Stimulated activated memory B cell treated with anti-CD40 and anti-IgM and Interleukin-4, amounts not matched to agents 10 μg/mL and 1 μg/mL and 100 μg/mL, for 72 hours (primary cell): Measurements from ENCODE around the gene TSSC4.
A peak's percentile ranks its signal among the peaks of the same experiment; 100 is the strongest.
"Not testable (repeated sequence)": the region's sequence is repeated elsewhere in the genome, so short reads cannot be mapped to it uniquely, and the experiment has no call there.

Experiments
- ATAC-seq: fragments of 150-1000 bp; cut with Tn5 transposase; 2 replicates; pipeline ENCODE4 v1.10.0; 2021
- H3K27ac Mint-ChIP-seq: one replicate; pipeline ENCODE4 v1.8.0; 2022; ENCODE audit warnings: mild to moderate bottlenecking, mixed read lengths
- H3K27me3 Mint-ChIP-seq: one replicate; pipeline ENCODE4 v1.8.0; 2022; ENCODE audit warnings: mixed read lengths
- H3K36me3 Mint-ChIP-seq: one replicate; pipeline ENCODE4 v1.8.0; 2022; ENCODE audit warnings: mixed read lengths
- H3K4me1 Mint-ChIP-seq: one replicate; pipeline ENCODE4 v1.8.0; 2022; ENCODE audit warnings: mixed read lengths
- H3K4me3 Mint-ChIP-seq: one replicate; pipeline ENCODE4 v1.8.0; 2022; ENCODE audit warnings: mild to moderate bottlenecking, moderate library complexity, mixed read lengths
- H3K9me3 Mint-ChIP-seq: one replicate; pipeline ENCODE4 v1.8.0; 2022; ENCODE audit warnings: mixed read lengths

TSSC4 gene

DNA sequence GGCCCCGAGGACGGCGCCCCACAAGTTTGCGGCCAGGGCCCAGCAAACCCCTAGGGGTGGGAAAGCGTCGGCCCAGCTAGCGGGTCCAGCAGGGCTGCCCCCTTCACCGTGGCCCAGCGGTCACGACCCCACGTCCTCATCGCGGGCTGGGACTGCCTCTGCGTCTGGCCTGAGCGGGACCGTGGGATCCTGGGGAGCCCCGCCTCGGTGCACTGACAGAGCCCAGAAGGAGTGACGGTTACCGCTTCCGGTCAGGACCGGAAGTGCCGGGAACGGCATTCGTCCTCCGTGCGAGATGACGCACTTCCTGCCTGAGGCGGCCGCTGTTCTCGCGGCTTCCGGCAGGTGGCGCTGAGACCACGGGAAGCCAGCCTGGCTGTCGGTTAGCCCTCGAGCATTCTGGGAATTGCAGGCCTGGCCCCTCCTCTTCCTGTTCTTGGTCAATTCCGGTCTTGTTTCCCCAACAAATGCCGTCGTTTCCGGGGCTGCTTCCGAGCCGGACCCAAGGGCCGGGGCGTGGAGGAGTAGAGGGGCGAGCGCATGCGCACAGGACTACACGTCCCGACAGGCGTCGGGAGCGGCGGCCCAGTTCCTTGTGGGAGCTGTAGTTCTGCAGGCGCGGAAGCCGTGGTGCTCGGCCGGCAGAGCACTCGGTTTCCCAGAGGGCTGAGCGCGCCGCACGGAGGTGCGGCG lies at the start of gene TSSC4:
TSS of gene TSSC4 (plus strand) at position 682 of the 693 bp plus-strand sequence. CDS start 1,884 bp downstream, outside the sequence.
- ATAC-seq: peak; percentile 92
- Mint-ChIP-seq H3K4me1 (peaks cover 27% of the 10 kb centered on the region), H3K27me3 (no peaks in the 10 kb centered on the region), H3K36me3 (peaks cover 32% of the 10 kb centered on the region), H3K4me3 (peak within 1 kb of the TSS; percentile 89), H3K9me3 (no peaks in the 10 kb centered on the region), H3K27ac (peak within 1 kb of the TSS; percentile 93)

DNA sequence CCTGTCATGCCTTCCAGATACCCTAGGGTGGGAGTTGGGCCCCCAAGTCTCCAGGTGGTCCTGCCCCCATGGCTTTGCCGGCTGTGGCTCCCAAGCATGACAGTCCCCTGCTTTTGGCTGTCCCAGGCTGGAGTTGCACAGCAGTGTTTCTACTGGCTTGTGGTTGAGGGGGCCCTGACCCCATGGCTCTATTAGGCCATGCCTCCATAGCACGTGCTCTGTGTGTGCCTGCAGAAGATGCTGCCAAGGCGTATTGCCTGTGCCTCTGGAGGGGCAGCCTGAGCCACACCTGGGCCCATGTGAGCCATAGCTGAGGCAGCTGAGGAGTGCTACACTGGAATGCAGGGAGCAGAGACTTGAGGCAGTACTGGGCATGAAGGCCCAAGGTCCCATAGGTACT lies 48.8 kb upstream of the TSSC4 start:
- ATAC-seq: no peak
- peaks cover 9% of the 10 kb centered on the region for H3K9me3 Mint-ChIP-seq
- peaks cover 16% of the 10 kb centered on the region for H3K36me3 Mint-ChIP-seq
- H3K27ac Mint-ChIP-seq: no peak overlapping the region
- no peaks in the 10 kb centered on the region for H3K4me1 Mint-ChIP-seq
- no peaks in the 10 kb centered on the region for H3K27me3 Mint-ChIP-seq
- H3K4me3 Mint-ChIP-seq: no peak overlapping the region

DNA sequence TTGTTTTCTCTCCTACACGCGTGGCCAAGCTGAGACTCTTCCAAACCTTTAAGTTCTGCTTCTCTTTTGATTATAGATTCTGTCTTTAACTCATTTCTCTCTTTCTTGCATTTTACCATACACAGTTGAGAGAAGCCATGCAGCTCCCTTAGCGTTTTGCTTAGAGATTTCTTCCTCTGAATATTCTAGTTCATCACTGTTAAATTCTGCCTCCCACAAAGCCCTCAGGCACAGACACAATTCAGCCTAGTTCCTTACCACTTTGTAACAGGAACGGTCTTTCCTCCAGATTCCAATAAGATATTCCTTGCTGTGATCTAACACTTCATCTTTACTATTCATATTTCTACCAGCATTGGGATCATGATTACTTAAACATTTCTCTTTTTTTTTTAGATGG lies 48.1 kb upstream of the TSSC4 start:
- Mint-ChIP-seq H3K4me3 (no peak overlapping the region), H3K4me1 (no peaks in the 10 kb centered on the region), H3K27me3 (no peaks in the 10 kb centered on the region), H3K36me3 (peaks cover 16% of the 10 kb centered on the region), H3K9me3 (peaks cover 9% of the 10 kb centered on the region), H3K27ac (no peak overlapping the region)
- ATAC-seq: no peak

DNA sequence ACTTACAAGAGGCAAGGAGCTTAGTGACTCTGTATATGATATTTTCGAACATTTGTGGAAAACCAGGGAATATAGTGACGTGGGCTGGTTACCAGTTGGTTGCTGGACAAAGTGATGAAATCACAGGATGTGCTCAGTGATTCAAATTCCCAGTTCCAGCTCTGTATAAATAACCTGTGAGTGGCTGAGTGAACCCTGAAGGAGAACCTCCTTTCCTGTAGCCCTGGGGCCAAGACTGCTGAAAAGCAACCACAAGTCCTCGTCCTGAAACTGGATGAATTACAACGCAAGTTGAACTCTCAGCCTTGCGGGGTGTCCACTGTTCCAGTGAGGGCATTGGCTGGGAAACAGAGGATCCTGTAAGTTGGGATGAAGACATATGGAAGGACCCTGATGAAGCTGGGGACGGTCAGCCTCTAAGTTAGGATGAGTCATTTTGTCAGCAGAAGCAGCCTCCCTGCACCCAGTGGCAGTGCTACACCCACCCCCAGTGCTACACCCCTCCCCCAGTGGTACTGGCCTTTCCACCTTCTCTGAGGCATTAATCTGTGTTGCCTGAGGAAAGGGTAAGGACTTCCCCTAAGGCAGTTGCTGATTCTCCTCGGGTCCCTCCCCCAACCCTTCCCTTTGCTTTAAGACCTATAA lies 45.4 kb upstream of the TSSC4 start:
- Mint-ChIP-seq H3K36me3 (no peaks in the 10 kb centered on the region), H3K9me3 (no peaks in the 10 kb centered on the region), H3K4me1 (peaks cover 11% of the 10 kb centered on the region), H3K4me3 (no peak overlapping the region), H3K27ac (no peak overlapping the region), H3K27me3 (no peaks in the 10 kb centered on the region)
- no peak for ATAC-seq

DNA sequence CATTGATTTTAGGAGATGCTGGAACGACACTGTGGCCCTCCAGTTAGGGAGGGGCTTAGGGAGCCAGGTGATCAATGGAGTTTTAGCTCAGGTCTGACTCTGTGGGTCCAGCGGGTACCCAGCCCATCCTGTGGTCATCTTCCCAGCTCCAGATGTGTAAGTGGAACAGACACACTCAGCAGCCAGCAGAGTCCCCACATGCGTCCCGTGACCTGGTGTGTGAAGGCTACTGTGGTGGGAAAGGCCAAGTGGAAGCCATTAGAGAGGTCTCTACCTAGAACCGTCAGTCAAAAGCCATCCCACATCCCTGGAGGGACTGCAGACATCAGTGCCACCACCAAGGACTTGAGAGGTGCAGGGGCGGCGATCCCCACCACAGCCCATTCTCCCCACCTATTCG lies 43.3 kb upstream of the TSSC4 start:
- no peaks in the 10 kb centered on the region for H3K36me3 Mint-ChIP-seq
- peaks cover 11% of the 10 kb centered on the region for H3K4me1 Mint-ChIP-seq
- ATAC-seq: no peak
- H3K9me3 Mint-ChIP-seq: no peaks in the 10 kb centered on the region
- H3K27ac Mint-ChIP-seq: no peak overlapping the region
- H3K27me3 Mint-ChIP-seq: no peaks in the 10 kb centered on the region
- H3K4me3 Mint-ChIP-seq: no peak overlapping the region

DNA sequence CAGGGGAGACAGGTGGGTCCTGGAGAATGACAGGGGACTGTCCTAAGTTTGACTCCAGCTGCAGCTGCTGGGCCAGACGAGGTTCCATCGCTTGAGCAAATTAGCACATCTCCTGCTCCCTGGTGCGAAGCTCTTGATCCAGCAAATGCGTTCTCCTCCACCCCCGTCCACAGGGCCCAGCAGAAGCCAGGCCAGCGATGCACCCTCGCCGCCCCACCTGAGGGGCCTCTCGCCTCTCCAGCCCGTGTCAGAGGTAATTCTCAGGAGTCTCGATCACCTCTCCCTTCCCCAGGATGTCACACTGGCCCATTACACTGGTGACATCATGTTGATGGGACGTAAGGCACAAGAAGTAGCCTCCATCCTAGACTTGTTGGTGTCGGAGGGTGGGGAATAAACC lies 42.9 kb upstream of the TSSC4 start:
- H3K36me3 Mint-ChIP-seq, ATAC-seq, H3K27ac Mint-ChIP-seq, H3K4me3 Mint-ChIP-seq, H3K27me3 Mint-ChIP-seq, H3K9me3 Mint-ChIP-seq: not testable (repeated sequence)
- peaks cover 11% of the 10 kb centered on the region for H3K4me1 Mint-ChIP-seq

DNA sequence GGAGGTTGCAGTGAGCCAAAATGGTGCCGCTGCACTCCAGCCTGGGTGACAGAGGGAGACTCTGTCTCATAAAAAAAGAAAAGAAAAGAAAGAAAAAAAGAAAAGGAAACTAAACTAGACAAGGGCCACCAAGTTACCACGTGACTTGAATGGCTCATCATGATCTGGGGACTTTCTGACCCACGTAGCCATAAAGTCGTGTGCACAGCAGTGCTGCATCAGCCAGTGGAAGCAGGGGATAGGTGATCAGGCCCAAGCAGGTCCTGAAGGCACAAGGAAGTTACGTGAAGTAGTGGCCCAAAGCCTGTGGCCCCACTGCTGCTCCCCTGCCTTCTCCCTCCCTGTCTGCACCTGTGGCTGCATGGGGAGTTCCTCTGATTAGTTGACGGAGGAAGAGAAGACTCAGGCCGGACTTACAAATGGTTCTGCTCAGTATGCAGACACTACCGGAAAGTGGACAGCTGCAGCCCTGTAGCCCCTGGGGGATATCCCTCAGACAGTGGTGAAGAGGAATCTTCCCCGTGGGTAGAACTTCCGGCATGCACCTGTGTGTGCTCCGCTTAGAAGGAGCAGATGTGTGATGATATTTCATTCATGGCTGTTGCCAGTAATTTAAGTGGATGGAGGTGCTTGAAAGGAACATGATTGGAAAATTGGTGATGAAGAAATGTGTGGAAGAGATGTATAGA lies 41.7 kb upstream of the TSSC4 start:
- Mint-ChIP-seq H3K27ac (peak overlapping the region; percentile 19), H3K4me1 (peaks cover 11% of the 10 kb centered on the region), H3K36me3 (no peaks in the 10 kb centered on the region), H3K4me3 (no peak overlapping the region), H3K9me3 (no peaks in the 10 kb centered on the region), H3K27me3 (no peaks in the 10 kb centered on the region)
- peak; percentile 59 for ATAC-seq

DNA sequence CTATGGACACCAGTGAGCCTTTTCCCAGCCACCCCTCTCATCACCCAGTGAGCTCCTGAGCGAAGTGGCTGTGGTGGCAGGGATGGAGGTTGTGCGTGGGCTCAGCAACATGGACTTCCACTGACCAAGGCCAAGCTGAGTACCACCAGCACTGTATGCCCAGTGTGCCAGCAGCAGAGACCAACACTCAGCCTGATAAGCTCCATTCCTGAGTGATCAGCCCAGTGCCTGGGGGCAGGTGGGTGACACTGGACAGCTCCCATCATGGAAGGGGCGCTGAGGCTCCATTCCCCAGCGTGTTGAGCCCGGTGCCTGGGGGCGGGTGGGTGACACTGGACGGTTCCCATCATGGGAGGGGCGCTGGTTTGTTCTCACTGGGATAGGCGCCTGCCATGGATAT lies 41.0 kb upstream of the TSSC4 start:
- Mint-ChIP-seq H3K4me1 (peaks cover 11% of the 10 kb centered on the region), H3K9me3 (no peaks in the 10 kb centered on the region)

DNA sequence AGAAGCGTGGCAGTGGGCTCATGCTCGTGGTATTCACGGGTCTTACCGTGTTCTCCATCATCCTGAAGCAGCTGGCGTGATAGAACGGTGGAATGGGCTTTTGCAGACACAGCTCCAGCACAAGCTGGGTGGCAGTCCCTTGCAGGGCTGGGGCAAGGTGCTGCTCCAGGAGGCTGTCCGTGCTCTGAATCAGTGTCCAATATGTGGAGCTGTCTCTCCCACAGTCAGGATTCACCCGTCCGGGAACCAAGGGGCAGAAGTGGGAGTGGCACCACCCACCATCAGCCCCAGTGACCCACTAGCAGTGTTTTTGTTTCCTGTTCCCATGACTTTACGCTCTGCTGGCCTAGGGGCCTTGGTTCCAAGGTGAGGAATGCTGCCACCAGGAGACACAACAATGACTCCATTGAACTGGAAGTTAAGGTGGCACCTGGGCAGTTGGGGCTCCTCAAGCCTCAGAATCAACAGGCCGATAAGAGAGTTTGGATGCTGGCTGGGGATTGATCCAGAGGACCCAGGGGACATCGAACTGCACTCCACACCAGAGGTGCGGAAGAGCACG lies 40.4 kb upstream of the TSSC4 start:
- H3K27me3 Mint-ChIP-seq: no peaks in the 10 kb centered on the region
- ATAC-seq: no peak
- H3K4me1 Mint-ChIP-seq: peaks cover 11% of the 10 kb centered on the region
- H3K4me3 Mint-ChIP-seq: no peak overlapping the region
- H3K36me3 Mint-ChIP-seq: no peaks in the 10 kb centered on the region
- no peak overlapping the region for H3K27ac Mint-ChIP-seq
- H3K9me3 Mint-ChIP-seq: no peaks in the 10 kb centered on the region

More for the DNA sequence above, 41.0 kb upstream of the TSSC4 start:
- H3K36me3 Mint-ChIP-seq: no peaks in the 10 kb centered on the region
- no peak overlapping the region for H3K4me3 Mint-ChIP-seq
- ATAC-seq: no peak
- no peak overlapping the region for H3K27ac Mint-ChIP-seq
- H3K27me3 Mint-ChIP-seq: no peaks in the 10 kb centered on the region

DNA sequence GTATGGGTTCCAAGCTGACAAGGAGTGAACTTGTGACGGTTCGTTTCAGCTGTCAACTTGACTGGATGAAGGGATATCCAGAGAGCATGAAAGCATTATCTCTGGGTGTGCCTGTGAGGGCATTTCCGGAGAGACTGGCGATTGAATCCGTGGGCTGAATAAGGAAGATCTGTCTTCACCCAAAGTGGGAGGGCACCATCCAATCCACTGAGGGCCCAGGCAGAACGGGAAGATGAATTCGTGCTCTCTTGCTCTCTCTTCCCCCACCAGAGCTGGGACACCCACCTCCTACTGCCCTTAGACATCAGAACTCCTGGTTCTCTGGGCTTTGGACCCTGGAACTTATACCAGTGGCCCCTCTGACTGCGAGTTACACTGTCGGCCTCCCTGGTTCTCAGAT lies 39.0 kb upstream of the TSSC4 start:
- no peaks in the 10 kb centered on the region for H3K27me3 Mint-ChIP-seq
- H3K4me3 Mint-ChIP-seq: no peak overlapping the region
- no peaks in the 10 kb centered on the region for H3K36me3 Mint-ChIP-seq
- ATAC-seq: no peak
- H3K4me1 Mint-ChIP-seq: peaks cover 11% of the 10 kb centered on the region
- no peaks in the 10 kb centered on the region for H3K9me3 Mint-ChIP-seq
- H3K27ac Mint-ChIP-seq: no peak overlapping the region

DNA sequence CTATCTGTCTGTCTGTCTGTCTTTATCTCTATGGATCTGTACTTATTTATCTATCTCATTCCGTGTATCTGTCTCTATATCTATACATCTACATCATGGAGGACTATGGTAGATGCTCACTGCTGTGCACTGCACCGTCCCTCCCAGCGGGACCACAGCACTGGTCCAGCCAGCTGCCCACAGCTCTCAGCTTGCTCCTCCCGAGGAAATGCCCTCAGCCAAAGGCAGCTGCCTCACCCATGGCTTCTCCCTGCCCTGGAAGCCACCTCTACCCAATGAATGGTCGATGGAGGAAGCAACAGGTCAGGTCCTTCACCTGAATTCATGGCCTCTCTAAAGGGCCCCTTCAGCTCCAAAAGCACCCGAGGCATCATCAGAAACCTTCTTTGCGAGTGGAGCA lies 38.1 kb upstream of the TSSC4 start:
- no peaks in the 10 kb centered on the region for H3K9me3 Mint-ChIP-seq
- ATAC-seq: no peak
- H3K36me3 Mint-ChIP-seq: no peaks in the 10 kb centered on the region
- no peak overlapping the region for H3K27ac Mint-ChIP-seq
- H3K4me1 Mint-ChIP-seq: peaks cover 11% of the 10 kb centered on the region
- no peaks in the 10 kb centered on the region for H3K27me3 Mint-ChIP-seq
- no peak overlapping the region for H3K4me3 Mint-ChIP-seq

DNA sequence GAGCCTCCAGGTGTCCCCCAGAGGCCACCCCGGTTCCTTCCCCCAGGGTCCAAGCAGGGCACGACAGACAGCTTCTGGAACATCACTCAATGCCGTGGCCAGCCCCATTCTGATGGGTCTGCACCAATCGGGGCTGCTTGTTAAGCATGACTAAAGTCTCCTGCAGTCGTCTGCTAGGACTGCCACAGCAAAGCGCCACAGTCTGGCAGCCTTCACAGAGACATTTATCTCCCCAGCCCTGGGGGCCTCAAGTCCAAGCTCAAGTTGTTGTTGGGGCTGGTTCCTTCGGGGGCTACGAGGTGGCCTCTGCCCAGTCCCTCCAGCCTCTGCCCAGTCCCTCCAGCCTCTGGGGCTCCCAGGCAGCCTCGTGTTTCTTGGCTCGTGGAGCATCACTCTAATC lies 37.4 kb upstream of the TSSC4 start:
- no peaks in the 10 kb centered on the region for H3K36me3 Mint-ChIP-seq
- peaks cover 11% of the 10 kb centered on the region for H3K4me1 Mint-ChIP-seq
- no peaks in the 10 kb centered on the region for H3K27me3 Mint-ChIP-seq
- no peak overlapping the region for H3K27ac Mint-ChIP-seq
- ATAC-seq: no peak
- H3K9me3 Mint-ChIP-seq: no peaks in the 10 kb centered on the region
- H3K4me3 Mint-ChIP-seq: no peak overlapping the region

DNA sequence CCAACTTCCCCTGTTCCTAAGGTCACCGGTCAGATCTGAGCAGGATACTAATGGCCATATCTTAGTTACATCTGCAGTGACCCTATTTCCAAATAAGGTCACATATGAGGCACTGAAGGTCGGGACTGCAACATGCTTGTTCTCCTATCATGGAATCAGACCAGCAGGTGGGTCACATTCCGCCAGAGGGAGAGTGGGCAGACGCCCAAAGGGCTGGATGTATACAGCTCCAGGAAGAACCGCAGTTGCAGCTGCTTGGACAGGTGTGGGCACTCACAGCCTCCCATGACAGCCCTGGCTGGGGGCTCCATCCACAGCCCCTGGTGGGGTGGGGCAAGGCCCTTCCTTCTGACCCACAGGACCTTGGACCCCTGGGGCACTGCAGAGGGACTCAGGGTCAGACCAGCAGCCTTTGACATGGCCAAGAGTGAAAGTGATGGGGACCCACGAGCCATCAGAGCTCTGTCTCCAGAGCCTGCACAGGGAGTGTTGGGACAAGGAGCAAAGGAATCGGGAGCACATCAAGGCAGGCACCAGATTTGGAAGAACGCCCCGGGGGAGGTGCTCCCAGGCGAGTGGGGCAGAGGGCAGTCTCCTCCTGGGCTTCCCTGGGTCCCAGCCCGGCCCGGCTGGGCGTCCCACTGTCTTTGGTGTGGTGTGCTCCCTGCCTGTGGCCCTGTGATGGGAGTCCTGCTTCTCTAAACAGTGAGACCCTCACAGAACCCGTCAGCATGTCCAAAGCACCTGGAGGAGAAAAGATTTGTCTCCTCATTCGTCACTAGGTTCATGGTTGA lies 36.8 kb upstream of the TSSC4 start:
- H3K27ac Mint-ChIP-seq: no peak overlapping the region
- no peaks in the 10 kb centered on the region for H3K9me3 Mint-ChIP-seq
- H3K4me1 Mint-ChIP-seq: peaks cover 7% of the 10 kb centered on the region
- no peak for ATAC-seq
- no peaks in the 10 kb centered on the region for H3K36me3 Mint-ChIP-seq
- no peak overlapping the region for H3K4me3 Mint-ChIP-seq
- H3K27me3 Mint-ChIP-seq: no peaks in the 10 kb centered on the region

DNA sequence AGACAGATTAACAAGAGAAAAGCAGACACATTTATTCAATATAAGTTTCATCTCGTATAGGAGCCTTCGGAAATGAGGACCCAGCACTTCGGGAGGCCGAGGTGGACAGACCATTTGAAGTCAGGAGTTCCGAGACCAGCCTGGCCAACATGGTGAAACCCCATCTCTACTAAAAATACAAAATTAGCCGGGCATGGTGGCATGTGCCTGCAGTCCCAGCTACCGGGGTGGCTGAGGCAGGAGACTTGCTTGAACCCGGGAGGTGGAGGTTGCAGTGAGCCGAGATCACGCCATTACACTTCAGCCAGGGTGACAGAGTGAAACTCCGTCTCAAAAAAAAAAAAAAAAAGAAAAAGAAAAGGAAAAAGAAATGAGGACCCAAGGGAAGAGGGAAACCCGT lies 36.2 kb upstream of the TSSC4 start:
- H3K4me3 Mint-ChIP-seq, H3K36me3 Mint-ChIP-seq, H3K27me3 Mint-ChIP-seq, ATAC-seq, H3K9me3 Mint-ChIP-seq, H3K4me1 Mint-ChIP-seq, H3K27ac Mint-ChIP-seq: not testable (repeated sequence)

DNA sequence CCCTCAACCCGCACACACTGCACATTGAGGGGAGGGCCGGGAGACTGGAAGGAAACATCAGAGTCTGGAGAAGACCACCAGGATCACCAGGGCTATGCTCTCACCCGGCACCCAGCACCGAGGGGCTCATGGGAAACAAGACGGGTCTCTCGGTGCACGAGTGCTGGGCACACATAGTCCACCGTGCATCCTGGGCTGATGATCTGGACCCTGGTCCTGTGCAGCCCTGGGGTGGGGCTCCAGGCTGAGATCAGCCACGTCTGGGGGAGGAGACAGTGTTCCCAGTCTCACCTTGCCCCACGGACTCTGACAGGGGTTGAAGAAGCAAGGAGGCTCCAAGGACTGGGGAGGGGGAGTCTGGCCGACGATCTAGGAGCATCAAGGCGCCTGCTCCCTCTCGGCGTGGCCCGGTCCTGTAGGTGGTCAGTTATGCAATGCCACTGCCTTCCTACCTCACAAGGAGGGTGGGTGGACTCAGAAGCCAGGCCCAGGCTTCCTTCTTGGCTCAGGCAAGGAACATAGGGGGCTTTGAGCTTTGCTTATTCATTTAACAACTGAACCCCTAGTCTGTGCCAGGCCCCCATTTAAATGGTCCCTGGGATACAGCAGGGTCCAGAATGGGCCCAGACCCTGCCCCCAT lies 34.9 kb upstream of the TSSC4 start:
- no peak overlapping the region for H3K27ac Mint-ChIP-seq
- no peaks in the 10 kb centered on the region for H3K4me1 Mint-ChIP-seq
- no peaks in the 10 kb centered on the region for H3K9me3 Mint-ChIP-seq
- H3K27me3 Mint-ChIP-seq: no peaks in the 10 kb centered on the region
- H3K36me3 Mint-ChIP-seq: no peaks in the 10 kb centered on the region
- H3K4me3 Mint-ChIP-seq: no peak overlapping the region
- no peak for ATAC-seq
